HG03571 (cell line): ENCODE data around the gene MISP3.

ENCODE experiments used
- ATAC-seq: cut with Tn5 transposase; IDR thresholded peaks from one replicate; pipeline ENCODE4 v1.9.1; 2021; ENCODE audit not compliant: unreplicated experiment

MISP3 gene

DNA sequence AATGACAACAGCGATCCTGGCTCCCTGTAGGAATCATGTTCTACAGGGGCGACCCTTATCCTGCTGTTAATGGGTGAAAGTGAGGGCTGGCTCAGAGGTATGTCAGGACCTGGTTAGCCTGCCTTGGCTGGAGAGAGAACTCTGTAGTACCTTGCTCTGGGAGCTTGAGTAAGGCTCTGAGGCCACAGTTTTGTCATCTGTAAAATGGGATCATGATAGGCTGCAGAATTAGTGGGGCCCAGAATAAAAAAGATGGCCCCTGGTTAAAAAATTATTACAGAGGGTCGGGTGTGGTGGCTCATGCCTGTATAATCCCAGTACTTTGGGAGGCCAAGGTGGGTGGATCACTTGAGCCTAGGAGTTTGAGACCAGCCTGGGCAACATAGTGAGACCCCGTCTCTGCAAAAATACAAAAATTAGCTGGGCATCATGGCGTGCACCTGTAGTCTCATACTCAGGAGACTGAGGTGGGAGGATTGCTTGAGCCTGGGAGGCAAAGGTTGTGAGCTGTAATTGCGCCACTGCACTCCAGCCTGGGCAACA, 28.5 kb downstream of the MISP3 start:
- ATAC-seq, result no peak

DNA sequence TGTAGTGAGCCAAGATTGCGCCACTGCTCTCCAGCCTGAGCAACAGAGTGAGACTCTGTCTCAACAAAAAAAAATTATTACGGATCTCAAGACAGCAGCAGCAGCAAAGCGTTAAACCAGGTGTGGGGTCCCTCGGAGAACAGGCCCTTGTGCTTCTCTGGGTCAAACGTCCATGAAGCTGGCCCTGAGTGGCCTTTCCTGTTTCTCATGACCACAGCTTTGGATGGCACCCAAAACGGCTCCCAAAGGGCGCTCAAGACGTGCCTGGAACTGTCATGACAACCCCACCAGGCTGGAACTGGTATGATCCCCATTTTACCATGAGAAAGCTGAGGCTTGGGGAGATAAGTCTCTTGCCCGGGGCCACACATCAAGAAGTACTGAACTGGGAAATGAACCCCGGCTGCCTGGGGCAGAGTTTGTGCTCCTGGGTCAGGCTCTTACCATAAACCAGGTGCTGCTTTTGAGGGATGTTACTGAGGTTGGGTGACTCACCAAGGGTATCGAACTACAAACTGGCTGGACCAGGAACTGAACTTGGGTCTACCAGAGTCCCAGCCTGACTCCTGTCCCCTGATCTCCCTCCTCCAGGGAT, 29.6 kb downstream of the MISP3 start:
- ATAC-seq, result no peak

DNA sequence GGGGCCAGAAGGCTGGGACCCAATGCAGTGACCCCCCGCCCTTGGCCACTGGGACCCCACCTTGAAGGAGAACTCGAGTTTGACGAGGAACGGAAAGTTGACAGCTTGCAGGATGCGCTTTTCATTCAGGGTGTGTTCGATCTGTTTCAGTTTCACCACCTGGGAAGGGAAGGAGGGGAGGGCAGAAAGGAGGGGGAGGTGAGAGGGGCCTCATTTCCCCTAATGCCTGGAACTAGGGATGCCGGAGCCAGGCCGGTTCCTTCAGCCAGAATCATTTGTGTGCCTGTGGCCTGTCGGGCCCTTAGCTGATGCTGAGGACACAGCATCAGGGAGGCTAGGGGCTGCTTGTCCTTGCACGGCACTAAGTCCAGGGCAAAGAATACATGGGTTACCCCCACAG, 30.2 kb downstream of the MISP3 start:
- no peak for ATAC-seq

DNA sequence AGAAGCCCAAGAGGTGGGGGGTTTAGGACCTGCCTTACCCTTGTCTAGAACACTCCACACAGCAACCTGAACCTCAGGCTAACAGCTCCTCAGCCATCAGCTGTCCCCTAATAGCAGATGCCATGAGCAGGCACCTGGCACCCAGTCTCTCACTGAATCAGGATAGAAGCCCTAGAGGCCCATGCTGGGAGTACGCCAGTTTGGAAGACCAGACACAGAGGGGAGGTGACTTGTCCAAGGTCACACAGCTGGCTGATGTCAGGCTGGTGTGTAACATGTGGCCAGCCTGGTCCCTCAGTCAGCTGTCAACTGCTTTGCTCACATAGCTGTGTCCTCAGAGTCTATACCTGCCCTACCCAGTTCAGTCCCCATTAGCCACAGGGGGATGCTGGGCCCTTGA, 30.7 kb downstream of the MISP3 start:
- ATAC-seq, result no peak

DNA sequence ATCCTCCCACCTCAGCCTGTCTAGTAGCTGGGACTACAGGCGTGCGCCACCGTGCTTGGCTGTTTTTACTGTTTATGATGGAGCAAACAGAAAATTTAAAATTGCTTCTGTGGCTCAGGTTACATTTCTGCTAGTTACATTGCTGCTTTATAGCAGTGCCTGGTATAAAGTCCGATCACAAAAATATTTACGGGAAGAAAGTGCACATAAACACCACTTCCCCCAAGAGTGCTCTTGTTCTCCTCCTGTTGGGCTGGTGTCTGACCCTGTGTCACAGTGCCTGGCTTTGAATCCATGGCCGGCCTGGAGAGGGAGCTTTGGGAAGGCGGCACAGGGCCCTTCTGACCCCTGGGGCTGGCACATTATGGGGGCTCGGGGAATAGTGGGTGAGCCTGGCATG, 33.1 kb downstream of the MISP3 start:
- ATAC-seq, result no peak

DNA sequence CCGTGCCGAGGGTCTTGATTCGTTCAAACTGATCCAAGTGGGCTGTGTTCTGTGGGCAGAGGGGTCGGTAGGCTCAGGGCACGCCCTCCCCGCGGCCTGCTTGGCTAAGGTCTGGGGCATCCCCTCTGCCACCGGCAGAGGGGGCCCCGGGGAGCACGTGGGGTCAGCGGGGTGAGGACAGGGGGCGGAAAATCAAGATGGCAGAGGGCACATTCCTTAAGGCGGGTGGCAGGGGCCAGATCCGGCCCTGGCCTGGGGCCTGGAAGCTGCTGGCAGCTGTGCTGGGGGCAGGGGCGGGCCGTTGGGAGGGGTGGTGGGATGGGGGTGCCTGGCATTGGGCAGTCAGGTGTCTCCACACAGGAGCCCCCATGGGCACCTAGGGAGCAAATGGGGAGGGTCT, 34.3 kb downstream of the MISP3 start:
- ATAC-seq, result no peak

DNA sequence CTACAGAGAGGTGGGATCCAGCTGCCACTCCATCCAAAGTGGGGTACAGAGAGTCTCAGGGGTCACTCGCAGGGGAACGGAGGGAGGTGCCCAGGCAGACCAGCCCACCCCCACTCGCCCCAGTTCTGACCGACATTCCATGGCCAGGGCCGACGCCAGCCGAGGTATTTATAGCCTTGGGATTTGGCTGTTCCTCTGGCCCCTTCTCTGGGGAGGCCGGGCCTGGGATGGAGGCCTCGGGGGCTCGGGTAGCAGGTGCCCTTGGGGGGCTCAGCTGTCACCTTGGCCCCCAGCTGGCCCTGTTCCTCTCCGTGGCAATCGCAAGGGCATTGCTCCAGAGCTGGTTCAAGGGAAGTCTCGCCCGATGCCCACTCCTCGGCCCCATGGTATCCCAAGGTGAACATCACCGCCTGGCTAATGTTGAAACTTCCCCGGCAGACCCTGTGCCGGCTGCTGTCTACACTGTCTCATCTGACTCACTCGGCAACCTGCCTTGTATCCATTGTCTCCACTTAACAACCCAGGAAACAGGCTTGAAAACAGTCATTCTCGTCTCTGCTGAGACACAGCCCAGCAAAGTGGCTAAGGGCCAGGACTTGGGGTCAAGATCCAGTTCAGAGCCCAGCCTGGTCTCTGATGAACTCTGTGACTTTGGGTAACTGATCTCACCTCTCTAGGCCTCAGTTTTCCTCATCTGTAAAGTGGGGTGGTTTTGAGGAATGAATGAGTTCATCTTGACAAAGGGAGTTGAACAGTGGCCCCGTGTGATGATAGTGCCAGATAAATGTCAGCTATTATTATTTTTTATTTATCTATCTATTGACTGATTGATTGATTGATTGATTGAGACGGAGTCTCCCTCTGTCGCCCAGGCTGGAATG, 35.2 kb downstream of the MISP3 start:
- no peak for ATAC-seq

DNA sequence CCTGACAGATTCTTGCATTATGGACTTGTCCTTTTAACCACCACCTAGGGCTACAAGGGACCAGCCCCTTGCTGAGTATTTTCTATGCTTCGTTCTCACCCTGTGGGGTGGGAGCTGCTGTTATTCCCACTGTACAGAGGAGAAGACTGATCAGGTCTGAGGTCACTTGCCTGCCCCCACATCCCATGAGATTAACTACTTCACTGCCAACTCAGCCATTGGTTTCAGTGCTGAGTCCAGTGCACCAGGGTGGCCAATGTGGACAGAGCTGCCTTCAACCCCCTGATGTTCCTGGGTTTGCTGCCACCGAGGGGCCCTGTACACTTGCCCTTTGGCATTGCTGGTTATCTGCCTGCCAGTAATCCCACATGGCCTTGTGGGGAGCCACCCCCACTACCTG, 38.1 kb downstream of the MISP3 start:
- ATAC-seq, result no peak

DNA sequence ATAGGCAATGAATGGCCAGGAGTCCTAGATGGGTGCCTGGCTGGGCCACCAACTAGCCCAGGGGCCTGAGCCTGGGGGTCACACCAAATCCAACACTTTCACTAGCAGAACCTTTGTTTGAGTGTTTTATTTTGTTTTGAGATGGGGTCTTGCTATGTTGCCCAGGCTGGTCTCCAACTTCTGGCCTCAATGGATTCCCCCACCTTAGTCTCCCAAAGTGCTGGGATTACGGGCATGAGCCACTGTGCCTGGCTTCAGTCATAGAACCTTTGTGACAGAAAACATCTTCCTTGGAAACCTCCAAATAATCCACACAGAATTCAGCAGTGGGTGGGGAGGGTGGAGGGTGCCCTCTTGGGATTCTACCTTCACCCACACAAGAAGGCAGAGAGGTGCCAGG, 38.9 kb downstream of the MISP3 start:
- no peak for ATAC-seq

DNA sequence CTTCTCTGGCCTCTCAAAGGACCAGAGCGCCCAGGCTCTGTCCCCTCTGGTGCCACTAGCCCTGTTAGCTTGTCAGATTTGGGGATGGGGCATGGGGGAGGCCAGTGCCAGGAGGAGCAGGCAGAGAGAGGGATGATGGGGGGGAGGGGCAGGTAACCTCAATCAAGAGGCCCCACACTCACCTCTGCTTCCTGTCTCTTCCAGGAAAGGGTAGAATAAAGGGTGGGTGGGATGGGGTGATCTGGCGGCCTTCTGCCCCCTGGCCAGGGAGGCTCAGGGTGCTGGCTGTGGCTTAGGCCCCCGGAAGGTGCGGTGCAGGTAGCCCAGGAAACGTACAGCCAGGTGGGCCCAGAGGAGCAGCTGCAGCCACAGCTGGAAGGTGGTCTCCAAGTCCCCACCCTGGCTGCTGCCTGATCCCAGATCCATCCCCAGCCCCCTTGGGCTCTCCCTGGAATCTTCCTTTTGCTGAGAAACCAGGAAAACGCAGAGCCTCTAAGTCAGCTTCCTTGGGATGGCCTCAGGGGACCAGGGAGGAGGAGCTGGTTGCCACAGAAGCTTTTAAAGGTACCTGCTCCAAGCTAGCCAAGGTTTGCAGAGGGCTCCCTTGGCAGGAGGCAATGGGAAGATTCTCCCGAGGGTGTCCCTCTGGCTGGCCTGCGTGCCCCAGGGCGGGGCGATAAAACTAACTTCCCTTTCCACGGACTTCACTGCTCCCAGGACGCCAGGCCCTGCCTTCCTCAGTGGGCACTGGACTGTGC, 39.6 kb downstream of the MISP3 start:
- ATAC-seq, result no peak

DNA sequence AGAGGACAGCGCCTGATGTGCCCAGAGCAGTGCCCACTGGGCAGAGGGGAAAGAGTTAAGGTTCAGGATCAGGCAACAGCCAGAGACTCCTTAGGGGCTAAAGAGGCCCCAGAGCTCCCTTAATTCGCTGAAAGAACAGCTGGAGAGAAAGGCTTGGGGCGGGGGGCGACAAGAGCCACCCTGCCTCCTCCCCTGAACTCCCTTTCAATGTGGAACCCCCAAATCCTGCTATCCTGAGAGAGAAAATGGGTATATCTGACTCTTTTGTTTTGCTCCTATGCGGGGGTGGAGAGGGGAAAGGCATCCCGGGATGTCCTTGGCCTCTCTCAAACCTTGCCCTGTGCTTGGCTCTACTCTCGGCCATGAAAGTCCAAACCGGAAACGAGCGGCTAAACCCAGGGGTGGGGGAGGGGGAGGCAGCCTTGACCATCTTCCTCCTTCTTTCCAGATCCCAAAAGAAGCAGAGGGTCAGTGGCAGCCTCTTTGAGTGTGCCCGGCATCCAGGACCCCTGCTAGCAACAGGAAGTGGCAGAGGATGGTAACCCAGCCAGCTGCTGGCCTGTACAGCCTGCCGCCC, 40.3 kb downstream of the MISP3 start:
- ATAC-seq, result no peak

DNA sequence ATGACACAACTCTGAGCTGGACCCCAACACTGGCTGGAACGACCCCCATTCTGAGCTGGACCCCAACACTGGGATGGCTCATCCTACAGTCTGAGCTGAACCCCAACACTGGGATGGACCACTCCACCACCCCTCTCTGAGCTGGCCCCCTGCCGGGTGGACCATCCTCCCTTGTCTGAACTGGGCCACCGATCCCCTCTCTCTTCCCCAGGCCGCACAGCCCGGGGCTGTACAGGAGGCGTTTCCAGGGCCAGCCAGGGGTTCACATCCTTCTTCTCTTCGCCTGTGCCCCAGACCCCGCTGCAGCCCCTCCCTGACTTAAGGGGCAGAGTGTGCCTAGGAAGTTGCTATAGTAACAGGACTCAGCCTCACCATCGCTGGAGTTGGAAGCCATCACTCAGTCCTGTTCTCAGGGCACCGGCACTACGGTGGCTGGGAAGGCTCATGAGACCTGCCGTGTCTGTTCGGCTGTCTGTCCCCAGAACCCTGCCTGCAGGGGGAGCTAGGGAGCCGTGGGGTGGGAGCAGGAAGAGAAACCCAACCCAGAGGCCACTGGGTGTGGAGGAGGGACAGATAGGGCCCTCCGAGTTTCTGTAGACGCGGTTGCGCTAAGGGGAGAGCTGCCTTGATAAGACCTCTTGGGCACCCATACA, 41.3 kb downstream of the MISP3 start:
- no peak for ATAC-seq

DNA sequence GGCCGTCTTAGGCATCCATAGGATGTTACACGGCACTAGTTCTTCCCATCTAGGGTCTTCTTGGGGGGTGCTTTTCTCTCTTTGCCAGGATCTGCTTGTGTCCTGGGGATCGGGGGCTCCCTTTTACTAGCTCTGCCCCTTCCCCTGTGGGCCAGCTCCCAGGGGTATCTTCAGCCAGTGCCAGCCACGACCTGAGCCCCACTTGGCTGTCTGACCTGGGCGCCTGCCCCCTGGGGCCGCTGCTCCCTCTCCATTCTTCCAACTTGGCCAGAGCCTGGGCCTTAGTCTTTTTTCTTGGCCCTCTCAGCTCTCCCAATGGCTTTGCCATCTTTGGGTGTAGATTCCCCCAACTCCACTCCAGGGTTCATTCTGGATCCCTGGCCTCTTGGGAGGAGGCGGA, 41.9 kb downstream of the MISP3 start:
- no peak for ATAC-seq

DNA sequence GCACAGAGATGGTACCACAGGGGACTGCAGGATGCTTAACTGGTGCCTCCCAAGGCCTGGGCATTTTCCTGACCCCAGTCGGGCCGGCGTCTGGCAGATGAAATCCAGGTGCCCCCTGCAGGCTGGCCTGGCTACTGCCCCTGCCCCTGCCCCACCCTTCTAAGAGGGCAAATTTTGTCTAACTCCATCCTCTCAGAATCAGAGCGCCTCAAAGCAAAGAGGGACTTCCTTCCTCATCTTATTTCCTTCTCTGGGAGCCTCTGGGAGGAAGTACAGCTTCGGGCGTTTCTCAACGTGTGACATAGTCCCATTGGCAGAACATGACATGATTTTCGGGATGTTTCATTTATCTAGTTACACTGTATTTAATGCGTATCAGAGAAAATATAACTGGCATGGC, 42.3 kb downstream of the MISP3 start:
- no peak for ATAC-seq

DNA sequence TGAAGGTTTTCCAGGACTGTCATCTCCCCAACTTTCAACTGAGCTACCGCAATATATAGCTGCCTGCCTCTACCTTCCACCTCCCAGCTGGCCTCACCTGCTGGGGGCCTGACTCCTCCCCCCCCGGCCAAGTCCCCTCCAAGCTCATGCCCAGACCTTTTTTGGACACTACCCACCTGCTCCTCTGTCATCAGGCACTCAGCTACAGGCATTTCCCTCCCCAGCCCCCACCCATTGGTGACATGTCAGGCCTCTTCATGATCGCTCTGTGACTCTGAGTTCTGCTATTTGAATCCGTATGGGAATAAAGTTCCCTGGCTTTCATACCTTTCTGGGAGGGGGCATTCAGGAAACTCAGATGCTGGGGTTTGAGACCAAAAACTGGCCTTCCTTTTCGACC, 43.2 kb downstream of the MISP3 start:
- no peak for ATAC-seq

DNA sequence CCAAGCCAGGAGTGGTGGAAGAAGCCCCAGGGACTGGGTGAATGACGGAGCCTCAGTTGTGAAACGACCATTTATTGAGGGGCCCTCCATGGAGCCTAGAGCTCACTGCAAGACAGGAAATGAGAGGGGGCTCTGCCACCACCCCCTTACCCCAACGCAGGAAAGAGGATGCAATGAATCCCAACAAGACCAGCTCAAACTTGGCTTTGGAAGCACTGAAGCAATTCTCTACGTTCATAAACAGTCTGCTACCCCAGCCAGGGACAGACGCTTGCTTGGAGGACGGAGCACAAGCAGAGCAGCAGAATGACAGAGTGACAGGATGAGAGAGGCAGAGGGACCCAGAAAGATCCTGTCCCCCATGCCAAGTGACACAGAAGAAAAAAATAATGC, 43.9 kb downstream of the MISP3 start:
- no peak for ATAC-seq

DNA sequence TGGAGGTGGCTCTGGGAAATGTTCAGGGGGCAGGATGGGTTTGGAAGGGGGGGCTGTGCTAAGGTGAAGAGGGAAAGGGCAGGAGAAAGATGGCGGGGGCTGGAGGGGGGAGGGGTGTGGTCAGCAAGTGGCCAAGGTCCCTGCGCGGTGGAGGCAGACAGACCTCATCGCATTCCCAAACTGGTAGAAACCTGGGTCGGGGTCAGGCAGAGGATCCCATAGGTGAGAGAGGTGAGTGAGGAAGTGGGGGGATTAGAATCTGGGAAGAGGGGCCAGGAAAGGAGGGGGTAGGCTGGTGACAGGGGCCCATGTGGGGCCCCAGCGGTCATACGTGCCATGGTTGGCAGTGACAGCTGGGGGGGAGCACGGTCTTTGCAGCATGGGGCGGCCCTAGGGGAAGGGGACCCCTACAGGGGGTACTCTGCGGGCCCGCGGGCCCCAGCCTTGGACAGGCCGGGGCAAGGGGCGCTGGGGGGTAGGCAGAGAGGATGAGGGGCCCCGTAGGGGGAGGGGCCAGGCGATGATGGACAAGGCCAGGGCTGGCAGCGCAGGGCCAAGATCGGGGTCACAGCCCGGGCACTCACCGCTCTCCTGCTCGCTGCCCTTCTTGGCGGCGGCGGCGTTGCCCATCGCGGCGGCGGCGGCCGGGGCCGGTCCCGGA, 44.5 kb downstream of the MISP3 start:
- peak; percentile 3 for ATAC-seq

DNA sequence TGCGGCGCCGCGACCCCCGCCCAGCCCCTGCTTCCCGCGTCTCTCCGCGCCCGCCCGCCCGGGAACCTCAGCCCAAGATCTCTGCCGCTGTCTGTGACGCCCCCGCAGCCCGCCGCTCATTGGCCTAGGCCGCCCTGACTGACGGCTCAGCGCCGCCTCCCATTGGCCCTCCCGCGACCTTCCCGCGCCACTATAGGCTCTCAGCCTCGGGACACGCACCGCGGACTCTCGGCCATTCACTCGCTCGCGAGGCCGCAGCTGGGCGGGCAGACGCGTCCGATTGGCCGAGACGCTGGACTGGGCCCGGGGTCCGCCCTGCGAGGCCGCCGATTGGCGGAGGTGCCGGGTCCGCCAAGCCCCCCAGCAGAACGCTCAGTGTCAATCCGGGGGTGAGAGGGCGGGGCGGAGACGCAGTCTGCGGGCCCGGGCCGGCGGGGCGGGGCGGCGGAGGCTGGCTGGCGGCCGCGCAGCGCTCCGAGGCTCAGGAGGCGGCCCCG, 45.1 kb downstream of the MISP3 start, which contains the start of gene PRKACA:
Gene PRKACA (minus strand): TSS at position 95 of the 497 bp plus-strand sequence. CDS start 215 bp downstream, outside the sequence.
- ATAC-seq, result peak; percentile 82

DNA sequence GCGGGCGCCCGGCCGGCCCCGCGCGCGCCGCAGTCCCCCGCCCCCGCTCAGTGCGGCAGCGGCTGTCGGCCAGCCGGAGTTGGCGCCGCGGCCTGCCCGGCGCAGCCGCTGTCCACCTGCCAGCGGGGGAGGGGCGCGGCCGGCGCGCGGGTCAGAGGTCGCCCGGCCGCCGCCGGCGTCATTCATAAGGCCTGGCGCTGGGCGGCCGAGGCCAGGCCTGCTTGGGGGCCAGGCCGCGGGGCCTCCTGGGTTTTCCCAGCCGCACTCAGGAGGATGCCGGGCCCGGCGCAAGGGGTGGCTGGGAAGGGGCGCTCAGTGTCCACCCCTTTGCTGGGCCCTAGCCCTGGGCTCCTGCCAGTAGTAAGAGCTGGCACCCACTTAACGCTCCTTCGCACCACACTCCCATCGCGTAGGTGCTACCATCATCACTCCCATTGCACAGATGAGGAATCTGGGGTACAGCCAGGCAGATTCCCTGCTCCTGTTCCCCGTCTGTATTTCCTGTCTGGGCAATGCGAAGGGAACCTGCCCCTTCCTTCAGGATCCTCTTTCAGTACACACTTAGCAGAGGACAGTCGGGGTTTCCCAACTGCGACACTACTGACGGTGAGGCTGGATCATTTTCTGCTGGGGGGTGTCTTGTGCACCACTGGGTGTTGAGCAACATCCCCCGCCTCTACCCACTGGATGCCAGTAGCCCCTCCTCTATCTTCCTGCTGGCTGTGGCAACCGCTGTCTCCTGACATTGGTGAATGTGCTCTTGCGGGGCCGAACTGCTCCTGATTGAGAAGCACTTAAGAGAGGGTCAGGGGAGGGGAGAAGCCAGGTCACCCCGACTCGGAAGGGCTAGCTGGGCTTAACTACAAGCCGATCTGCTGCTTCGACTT, 45.8 kb downstream of the MISP3 start:
- no peak for ATAC-seq
